Measurements from ENCODE around the gene KIAA0513.
A peak's percentile ranks its signal among the peaks of the same experiment; 100 is the strongest.

KIAA0513 gene

DNA sequence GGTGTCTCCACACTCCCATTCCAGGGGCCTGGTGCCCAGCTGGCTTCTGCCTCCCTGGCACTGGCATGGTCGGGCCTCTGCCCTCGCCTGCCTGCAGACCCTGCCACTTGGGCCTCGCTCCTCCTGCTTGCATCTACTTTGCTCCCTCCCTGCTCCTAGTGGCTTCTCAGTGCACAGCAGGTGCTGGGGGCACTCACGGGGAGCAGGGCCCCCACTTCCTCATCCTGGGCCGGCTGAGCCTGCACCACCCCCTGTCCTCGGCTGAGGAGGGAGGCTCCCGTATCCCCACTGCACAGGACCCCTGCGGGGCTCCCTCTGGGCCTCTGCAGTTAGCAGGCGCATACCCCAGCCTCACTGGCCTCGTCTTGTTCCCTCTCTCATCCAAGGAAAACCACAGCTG lies 49.4 kb downstream of the KIAA0513 start:
- no peak for DNase-seq

DNA sequence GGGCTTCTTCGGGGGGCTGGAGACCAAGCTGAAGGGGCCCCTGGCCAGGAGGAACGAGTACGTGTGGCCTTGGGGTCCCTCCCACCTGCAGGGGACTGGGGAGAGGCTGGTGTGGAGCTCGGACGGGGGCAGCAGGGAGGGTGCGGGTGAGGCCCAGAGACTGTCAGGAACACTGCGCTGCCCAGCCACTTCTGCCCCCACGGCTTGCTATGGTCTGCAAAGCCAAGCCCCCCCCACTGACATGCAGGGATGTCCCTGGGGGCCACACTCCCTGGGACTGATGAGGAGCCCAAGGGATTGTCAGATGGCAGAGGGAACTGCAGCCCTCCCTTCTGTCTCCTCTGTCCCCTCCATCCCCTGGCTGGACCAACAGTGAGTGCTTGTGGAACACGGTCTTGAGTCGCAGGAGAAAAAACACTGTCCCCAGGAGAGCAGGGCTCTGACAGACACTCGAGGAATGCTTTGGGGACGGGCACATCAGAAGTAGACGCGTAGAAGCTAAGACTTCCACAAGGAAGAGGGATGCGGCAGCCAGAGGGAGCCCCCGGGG lies 50.1 kb downstream of the KIAA0513 start:
- DNase-seq, result no peak

DNA sequence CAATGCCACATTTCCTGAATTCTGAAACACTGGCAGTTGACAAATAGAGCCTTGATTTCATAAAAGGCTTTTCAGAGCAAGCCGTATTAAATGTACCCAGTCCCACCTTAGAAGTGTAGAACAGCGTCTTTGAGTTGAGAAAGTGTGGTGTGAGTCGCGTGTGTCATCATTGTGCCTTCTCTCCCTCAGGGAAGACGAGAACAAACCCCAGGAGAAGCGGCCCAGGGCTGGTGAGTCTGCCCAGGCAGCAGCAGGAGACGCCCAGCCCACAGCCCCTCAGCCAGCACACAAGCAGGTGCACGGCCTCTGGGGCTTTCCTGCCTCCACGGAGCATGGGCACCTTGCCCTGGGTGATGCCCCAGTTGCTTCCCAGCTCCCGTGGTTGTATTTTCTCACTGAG lies 50.6 kb downstream of the KIAA0513 start:
- no peak for DNase-seq

DNA sequence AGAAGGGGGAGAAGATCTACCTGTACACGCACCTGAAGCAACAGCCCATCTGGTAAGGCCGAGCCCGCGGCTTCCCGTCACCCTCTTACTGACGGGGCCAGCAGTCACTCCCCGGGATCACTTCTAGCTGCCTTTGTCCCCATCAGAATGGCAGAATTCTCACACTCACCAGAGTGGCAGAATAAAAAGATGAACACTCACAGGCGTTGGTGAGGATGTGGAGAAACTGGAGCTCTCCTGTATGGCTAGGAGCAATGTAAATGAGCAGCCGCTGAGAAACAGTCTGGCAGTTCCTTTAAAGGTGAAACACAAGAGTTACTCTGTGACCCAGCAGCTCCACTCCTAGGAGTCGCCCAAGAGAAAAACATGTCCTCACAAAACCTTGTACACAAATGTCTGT lies 51.4 kb downstream of the KIAA0513 start:
- DNase-seq, result no peak

DNA sequence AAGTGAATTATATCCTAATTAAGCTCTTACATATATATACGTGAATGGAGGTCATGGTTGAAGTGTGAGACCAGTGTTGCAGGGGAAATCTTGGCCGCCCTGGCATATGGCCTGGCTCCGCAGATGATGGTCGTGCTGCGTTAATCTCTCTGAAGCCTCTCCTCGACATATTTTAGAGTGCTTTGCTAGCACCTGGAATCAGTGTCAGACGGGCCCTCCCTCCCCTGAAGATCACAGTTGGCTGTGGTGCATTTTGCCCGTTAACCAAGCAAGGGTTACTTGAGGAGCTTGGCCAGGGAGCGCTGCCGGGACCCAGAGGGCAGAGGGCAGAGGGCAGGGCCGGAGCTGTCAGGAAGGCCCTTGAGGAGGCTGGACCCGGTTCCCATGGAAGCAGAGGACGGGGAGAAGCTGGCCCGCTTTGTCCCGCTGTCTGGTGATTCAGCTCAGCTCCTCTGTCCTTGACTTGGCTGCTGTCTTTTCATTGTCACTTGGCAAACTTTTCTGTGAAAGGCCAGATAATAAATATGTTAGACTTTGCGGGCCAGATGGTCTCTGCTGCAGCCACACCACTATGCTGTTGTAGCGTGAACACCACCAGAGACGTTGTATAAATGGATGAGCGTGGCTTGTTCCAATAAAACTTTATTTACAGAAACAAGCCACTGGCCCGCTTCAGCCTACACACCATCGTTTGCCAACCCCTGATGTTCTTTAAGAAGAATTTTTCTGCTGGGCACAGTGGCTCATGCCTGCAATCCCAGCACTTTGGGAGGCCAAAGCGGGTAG lies 52.4 kb downstream of the KIAA0513 start:
- no peak for DNase-seq

DNA sequence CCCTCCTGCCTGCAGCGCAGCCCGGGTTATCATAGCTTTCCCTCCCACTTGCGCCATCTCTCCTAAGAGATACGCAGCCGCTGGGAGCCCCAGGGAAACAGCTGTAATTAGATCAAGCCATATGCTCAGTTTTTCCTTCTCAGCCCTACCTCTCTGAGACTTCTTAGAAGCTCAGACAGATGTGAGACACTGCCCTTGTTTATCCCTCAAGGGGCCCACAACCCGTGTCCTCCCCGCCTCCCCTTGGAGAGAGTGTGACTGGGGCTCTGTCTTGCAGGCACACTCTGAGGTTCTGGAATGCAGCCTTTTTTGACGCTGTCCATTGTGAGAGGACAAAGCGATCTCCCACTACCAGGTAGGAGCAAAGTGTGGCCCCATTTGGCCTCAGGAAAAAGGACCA lies 53.4 kb downstream of the KIAA0513 start:
- DNase-seq, result no peak

DNA sequence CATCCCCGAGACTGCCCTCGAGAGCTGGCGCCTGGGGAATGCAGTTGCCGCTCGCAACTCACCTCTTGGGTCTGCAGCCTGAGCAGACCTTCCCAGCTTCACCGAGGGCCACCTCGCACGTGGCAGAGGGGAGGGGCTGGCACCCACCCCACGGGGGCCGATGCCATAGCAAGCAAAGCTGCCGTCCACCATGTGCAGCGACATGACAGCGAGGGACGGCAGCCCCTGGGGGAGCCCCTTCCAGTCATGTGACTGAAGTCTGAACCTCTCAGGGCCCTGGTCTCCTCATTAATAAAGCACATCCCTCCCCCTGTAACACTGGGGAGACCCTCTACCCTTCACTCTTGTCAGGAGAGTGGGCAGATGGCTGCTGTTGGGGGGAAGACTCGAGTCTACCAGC lies 54.2 kb downstream of the KIAA0513 start:
- no peak for DNase-seq

GRCh38 chr16:85082173-85083050 lies 54.8 kb downstream of the KIAA0513 start:
- DNase-seq, result peak; percentile 60

DNA sequence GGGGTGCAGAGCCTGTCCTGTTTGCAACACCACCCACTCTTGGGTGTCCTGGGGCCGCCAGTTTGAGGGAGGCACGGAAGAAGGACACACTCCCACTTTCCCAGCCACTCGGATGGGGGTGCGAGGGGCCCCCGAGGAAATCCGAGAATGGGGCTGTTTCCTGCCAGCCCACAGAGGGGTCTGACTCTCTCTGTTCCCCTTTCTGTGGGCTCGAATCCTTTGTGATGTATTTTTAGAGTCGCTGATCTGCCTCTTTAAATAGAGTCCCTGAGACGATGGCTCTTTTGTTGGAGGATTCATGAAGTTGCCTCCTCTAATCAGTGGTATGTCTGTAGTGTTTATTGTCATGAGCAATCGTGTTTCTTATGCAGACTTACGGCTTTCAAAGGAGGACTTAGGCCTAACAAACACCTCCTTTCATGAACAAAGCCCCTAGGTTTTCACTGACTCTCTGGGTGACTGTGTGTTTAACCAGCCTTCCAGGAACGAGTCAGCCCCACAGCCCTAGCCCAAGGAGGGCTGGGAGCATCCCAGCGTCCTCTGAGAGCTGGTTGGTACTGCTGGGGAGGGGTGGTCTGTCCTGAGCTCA lies 55.5 kb downstream of the KIAA0513 start:
- no peak for DNase-seq

- DNase-seq, result no peak
Measured at GRCh38 chr16:85084841-85085510, 57.4 kb downstream of the KIAA0513 start.

DNA sequence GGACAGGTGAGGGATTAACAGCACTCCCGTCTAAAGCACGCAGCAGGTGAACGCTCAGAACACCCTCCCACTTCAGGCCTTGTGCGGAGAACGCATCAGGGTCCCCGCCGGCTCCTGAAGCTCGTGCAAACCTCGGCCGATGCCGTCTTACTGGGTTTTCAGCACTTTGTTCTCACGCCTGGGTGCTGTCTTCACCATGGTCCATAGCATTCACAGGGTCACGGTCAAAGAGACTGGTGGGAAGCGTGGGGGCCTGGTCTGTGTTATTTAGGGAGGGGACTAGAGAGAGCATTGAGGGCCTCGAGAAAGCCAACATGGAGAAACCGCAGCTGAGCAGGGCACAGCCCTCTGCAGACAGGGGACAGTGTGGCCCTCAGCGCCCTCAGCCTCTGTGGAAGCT lies 58.1 kb downstream of the KIAA0513 start:
- no peak for DNase-seq

GRCh38 chr16:85086347-85087291 lies 59.0 kb downstream of the KIAA0513 start:
- DNase-seq, result peak; percentile 46

DNA sequence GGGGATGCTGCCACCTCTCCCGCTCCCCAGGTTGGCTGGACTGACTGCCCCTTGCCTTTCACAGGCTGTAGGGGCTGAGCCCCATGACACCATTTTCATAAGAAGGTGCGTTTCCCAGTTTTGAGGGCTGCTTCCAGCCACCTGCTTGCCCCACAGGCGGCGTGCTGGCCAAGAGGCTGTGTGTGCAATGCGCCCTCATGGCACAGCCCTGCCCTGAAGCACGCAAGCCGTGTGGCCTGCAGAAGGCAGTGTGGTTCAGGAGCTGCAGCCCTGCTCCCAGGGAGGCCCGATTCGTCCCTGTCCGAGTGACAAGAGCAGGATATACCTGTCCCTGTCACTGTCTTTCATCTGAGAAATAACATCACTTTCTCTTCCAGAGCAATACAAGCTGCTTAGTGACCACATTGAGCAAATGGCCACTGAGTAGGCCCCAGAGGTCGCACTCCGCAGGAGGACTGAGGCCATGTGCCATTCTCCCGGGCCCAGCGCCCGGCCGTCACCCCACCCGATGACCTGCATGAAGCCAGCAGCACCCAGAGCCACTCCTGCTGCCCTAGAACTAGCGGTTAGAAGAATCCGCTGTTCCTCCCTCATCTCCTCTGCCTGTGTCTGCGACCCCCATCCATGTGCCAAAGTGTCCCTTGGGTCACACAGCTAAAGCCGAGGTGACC lies 60.4 kb downstream of the KIAA0513 start:
- DNase-seq, result no peak

DNA sequence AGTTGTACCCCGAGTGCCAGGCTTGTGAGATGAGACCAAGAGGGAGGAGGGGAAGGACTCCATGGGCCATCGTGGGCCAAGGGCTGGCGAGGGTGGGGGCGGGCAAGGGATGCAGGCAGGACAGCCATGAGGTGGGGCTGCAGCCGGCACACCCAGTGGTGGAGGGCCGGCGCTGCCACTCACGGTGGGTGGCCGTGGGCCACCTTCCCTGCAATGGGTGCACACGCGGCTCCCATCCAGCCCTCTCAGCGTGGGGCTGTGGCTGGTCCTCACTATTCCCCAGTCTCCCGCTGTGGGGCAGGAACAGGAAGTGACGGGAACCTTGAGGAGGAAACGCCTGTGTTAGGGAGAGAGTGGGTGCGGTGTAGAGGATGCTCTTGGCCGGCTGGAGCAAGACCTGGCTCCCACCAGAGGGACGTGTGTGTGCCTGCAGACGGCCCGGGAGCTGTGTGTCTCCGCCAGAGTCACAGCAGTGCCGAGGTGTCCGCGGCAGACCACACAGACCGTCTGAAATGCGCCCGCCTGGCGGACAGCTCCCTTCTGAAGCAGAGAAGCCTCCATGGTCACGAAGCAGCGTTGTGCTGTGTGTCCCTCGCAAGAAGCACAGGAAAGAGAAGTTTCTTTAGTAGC lies 61.1 kb downstream of the KIAA0513 start:
- DNase-seq, result no peak

GRCh38 chr16:85089525-85089924 lies 61.9 kb downstream of the KIAA0513 start:
- no peak for DNase-seq

DNA sequence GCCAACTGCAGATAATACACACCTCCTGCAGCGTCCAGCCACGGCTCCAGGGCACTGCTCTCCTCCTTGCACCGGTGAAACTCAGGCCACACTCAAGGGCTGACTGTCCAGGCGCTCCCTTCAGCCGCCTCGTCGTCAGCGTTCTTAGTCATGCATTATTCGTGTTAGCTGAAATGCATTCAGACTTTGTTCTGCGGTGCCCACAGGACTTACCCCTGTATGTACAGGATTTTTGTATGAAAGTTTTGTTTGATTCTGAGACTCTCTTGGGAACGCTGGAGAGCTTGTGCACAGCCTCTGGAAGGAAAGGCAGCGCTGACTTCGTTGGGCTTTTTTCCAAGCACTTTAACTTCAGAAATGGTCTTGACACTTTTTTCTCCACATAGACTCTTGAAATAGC lies 62.6 kb downstream of the KIAA0513 start:
- DNase-seq, result no peak

DNA sequence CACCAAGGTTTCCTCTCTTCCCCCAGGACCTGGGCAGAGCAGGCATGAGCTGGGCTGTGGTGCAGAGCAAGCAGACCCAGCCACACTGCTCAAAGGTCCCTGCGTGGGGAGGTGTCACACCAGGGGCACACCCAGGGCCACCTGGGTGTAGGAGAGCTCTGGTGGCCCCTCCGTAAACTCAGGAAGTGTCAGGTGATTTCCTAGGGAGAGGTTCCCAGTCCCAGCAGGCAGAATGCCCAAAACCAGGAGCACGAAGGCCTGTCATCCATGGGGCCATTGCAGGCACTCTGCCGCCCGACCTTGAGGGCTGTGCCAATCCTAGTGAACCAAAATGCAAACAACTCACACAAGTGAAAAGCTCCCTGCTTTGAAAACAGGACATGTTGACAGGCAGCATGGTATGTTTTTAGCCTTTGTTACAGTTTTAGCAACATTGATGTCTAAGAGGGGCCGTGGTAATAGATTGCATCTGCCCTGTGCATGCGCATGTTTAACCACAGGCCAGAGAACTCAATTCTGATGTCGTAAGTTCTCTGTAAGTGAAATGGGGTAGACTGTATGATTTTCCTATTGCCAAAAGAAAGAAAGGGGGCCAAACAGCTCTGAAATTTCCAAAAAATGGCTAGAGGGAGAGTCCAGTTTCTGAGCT lies 63.4 kb downstream of the KIAA0513 start:
- no peak for DNase-seq

GRCh38 chr16:85091522-85091910 lies 63.9 kb downstream of the KIAA0513 start:
- no peak for DNase-seq

DNA sequence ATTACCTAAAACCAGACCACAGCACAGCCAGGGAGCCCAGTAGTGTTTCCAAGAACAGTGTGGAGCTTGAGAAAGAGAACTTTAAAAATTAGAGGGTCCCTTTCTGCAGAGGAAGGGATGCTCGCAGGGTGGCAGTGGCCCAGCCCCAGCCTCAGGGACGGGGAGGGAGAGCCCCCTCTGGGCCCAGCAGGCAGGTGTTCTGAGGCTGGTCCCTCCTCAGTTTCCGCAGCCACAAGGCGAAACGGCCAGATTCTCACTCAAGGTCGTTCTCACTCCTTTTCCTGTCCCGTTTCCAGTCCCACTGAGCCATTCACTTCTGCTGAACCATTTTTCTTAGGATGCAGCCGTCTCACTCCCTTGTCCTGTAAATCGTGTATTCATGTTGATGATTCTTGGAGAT lies 64.7 kb downstream of the KIAA0513 start:
- no peak for DNase-seq

DNA sequence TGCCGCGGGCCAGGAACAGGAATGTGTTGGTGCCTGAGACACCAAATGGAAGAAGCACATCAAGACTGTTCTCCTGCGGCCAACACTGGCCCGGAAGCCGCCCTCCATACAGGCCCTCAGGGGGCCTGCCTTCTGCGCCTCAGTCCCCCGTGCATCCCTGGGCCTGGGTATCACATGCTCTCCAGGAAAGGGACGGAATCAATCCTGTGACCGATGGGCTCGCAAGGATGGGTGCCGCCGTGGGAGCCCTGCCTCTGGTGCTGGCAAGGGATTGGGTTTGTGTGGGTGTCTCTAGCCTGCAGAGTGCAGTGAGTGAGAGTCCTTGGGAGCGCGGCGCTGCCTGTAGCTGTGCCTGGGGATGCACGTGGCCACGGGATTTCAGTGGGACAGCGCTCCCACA lies 65.3 kb downstream of the KIAA0513 start:
- DNase-seq, result no peak
